Ishikawa (cell line): ENCODE data around the gene ABHD12B.

Experiments
- CEBPB ChIP-seq: IDR thresholded peaks from 2 replicates; pipeline ENCODE4 v1.6.1; 2012
- CREB1 ChIP-seq: IDR thresholded peaks from 2 replicates; pipeline ENCODE4 v1.6.1; 2012; ENCODE audit warnings: low read depth
- EGR1 ChIP-seq: IDR thresholded peaks from 2 replicates; pipeline ENCODE4 v1.6.1; 2012
- EP300 ChIP-seq: IDR thresholded peaks from 2 replicates; pipeline ENCODE4 v1.6.1; 2012; ENCODE audit warnings: borderline replicate concordance
- FOXM1 ChIP-seq: IDR thresholded peaks from 2 replicates; pipeline ENCODE4 v1.6.1; 2012; ENCODE audit warnings: low read depth, borderline replicate concordance
- NFIC ChIP-seq: IDR thresholded peaks from 2 replicates; pipeline ENCODE4 v1.6.1; 2012
- RAD21 ChIP-seq: IDR thresholded peaks from 2 replicates; pipeline ENCODE4 v1.6.1; 2012; ENCODE audit warnings: low read depth
- TAF1 ChIP-seq: IDR thresholded peaks from 2 replicates; pipeline ENCODE4 v1.6.1; 2012; ENCODE audit warnings: low read depth, mild to moderate bottlenecking
- TCF12 ChIP-seq: IDR thresholded peaks from 2 replicates; pipeline ENCODE4 v1.6.1; 2012; ENCODE audit warnings: low read depth
- TEAD4 ChIP-seq: IDR thresholded peaks from 2 replicates; pipeline ENCODE4 v1.6.1; 2012
- YY1 ChIP-seq: IDR thresholded peaks from 2 replicates; pipeline ENCODE4 v1.6.1; 2012; ENCODE audit warnings: low read depth
- ZBTB7A ChIP-seq: IDR thresholded peaks from 2 replicates; pipeline ENCODE4 v1.6.1; 2012; ENCODE audit warnings: low read depth
- TF ChIP-seq, protein P1 (sequence below): IDR thresholded peaks from 2 replicates; pipeline ENCODE4 v1.6.1; 2012; ENCODE audit warnings: low read depth, mild to moderate bottlenecking
- TF ChIP-seq, protein P2 (sequence below): IDR thresholded peaks from 2 replicates; pipeline ENCODE4 v1.6.1; 2012
- TF ChIP-seq, protein P3 (sequence below): IDR thresholded peaks from 2 replicates; pipeline ENCODE4 v1.6.1; 2012

The ABHD12B gene

DNA sequence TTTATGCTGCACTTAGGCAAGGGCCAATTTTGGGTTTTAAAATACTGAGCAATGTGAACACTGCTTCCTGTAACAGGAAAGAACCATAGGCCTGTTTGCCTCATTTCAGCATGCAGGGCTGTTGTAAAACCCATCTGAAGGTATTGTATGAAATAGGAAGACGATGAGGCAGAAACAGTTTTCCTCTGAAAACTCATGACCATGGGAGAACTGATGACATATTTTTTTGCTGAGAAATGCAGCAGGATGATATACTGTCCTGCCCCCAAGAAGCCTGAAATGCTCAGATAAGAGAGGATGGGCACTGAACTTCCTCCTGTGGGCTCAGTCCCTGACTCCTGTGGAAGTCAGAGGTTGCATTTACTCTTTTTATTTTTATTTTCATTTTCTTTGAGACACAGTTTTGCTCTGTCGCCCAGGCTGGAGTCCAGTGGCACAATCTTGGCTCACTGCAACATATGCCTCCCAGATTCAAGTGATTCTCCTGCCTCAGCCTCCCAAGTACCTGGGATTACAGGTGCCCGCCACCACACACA is 55.1 kb downstream of the ABHD12B start:
- TF ChIP-seq TCF12 (no peak), CREB1 (no peak)

DNA sequence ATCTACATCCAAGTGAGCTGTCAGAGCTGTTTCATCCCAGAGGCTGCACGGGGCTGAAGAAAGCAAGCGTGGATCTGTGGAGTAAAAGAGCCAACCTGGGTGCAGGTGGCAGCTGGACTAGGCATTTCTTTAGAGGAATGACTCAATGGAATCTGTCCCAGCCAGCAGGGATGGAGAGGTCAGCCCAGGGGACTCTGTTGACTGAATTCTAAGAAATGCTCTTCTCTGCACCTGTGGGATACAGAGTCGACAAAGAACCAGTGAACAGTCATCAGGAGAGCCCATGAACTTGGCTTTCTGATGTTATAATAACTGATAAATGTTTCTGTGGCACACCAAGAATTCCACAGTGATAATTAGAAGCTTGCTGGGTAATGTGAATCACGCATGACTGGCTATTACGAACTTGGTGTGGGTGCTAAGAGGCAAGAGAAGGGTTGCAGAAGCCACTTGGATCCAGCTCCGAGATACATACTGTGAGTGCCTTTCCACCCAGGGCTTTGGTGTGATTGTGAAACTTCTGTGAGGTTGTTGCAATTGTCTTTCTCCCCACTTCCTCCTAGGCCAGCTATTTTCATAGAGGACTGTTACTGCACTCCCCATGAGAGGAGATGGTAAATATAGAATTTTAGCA is 56.3 kb downstream of the ABHD12B start:
- TF ChIP-seq, protein P1, sequence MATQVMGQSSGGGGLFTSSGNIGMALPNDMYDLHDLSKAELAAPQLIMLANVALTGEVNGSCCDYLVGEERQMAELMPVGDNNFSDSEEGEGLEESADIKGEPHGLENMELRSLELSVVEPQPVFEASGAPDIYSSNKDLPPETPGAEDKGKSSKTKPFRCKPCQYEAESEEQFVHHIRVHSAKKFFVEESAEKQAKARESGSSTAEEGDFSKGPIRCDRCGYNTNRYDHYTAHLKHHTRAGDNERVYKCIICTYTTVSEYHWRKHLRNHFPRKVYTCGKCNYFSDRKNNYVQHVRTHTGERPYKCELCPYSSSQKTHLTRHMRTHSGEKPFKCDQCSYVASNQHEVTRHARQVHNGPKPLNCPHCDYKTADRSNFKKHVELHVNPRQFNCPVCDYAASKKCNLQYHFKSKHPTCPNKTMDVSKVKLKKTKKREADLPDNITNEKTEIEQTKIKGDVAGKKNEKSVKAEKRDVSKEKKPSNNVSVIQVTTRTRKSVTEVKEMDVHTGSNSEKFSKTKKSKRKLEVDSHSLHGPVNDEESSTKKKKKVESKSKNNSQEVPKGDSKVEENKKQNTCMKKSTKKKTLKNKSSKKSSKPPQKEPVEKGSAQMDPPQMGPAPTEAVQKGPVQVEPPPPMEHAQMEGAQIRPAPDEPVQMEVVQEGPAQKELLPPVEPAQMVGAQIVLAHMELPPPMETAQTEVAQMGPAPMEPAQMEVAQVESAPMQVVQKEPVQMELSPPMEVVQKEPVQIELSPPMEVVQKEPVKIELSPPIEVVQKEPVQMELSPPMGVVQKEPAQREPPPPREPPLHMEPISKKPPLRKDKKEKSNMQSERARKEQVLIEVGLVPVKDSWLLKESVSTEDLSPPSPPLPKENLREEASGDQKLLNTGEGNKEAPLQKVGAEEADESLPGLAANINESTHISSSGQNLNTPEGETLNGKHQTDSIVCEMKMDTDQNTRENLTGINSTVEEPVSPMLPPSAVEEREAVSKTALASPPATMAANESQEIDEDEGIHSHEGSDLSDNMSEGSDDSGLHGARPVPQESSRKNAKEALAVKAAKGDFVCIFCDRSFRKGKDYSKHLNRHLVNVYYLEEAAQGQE = no peak
- no peak for TF ChIP-seq TCF12
- no peak for TF ChIP-seq TEAD4
- TF ChIP-seq TAF1 = no peak
- no peak for TF ChIP-seq CREB1
- TF ChIP-seq ZBTB7A = no peak
- TF ChIP-seq, protein P2, sequence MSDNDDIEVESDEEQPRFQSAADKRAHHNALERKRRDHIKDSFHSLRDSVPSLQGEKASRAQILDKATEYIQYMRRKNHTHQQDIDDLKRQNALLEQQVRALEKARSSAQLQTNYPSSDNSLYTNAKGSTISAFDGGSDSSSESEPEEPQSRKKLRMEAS = no peak
- no peak for TF ChIP-seq YY1
- no peak for TF ChIP-seq CEBPB
- no peak for TF ChIP-seq RAD21
- TF ChIP-seq, protein P3, sequence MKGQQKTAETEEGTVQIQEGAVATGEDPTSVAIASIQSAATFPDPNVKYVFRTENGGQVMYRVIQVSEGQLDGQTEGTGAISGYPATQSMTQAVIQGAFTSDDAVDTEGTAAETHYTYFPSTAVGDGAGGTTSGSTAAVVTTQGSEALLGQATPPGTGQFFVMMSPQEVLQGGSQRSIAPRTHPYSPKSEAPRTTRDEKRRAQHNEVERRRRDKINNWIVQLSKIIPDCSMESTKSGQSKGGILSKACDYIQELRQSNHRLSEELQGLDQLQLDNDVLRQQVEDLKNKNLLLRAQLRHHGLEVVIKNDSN = no peak
- no peak for TF ChIP-seq FOXM1

DNA sequence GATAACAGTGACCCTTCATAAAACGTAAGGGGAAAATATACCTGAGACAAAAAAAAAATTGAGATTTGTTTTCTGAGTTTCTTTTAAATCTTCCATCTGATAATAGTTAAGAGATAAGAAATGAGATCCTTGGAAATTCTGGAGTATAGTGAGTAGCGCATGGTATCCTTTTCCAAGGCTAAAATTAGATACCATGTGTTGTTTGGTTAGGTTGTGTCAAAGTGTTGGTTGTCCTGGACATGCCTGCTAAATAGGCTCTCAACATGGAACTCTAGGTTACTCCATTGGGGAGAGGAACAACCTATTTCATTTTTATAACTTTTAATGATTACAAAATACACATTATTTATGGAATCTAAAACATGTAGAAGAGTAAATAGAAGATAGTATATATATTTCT is 57.7 kb downstream of the ABHD12B start:
- TF ChIP-seq TEAD4 (no peak), FOXM1 (no peak), TCF12 (no peak), YY1 (no peak), EGR1 (no peak), ZBTB7A (no peak), EP300 (no peak), TAF1 (no peak), CEBPB (no peak), NFIC (no peak), RAD21 (no peak), CREB1 (no peak)
- TF ChIP-seq, protein P3 = no peak
- TF ChIP-seq, protein P1 = no peak
- TF ChIP-seq, protein P2 = no peak

DNA sequence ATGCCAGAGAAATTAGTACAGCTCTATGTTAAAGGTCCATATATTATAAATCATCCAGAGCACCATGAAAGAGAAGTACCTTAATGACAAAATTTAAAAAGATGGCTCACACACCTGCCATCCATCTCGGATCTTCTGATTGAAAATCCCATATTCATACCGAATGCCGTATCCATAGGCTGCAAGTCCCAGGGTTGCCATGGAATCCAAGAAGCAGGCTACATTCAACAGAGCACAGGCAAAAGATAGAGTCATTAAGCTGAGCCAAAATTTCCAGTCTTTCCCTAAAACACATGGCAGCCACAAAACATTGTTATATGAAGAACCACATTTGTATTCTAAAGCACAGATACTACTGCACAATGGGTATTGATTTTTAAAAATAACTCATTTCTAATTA is 59.7 kb downstream of the ABHD12B start:
- no peak for TF ChIP-seq YY1
- TF ChIP-seq TEAD4 = no peak
- TF ChIP-seq, protein P3 = no peak
- no peak for TF ChIP-seq FOXM1
- no peak for TF ChIP-seq TAF1
- TF ChIP-seq EGR1 = no peak
- TF ChIP-seq CEBPB = no peak
- TF ChIP-seq EP300 = no peak
- TF ChIP-seq NFIC = no peak
- TF ChIP-seq, protein P2 = no peak

DNA sequence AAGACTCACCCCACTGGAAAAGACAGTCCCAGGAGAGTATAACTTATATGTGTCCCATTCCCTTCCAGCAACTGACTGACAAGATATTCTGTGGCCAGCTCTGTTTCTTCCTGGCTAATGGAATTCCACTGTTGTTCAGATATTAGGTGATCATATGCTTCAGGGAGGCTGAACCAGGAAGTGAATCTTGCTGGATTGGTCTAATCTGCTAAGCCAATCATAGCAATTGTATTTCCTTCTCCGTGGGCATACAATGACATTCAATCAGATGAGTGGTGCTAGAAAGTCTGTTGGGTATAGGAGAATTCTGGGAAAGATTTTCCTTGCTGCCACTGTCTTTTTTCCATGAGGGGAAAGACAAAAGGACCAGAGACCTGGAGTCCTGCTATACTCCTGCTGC is 60.3 kb downstream of the ABHD12B start:
- no peak for TF ChIP-seq FOXM1
- TF ChIP-seq TCF12 = no peak
- TF ChIP-seq TEAD4 = no peak
